ENCODE measurements around the gene ZNF185. TPM values are rescaled to one million over a fixed set of nuclear protein-coding genes. Genes with fewer than 3 reads are reported as not detected.

ZNF185 gene
- 2.3 and 2.6 TPM in 2 replicates for total RNA-seq
- long read RNA-seq, partial matches to known transcripts = 1 of 1 reads
- long read RNA-seq, other reads (novel, unspliced or antisense) = 0 of 1 reads

GRCh38 chrX:152897222-152898131 lies at the start of gene ZNF185:
TSS of gene ZNF185 (plus strand) at chrX:152898067. CDS start at chrX:152914490, 16,423 bp downstream.
- DNase-seq (ENCODE audit: low read depth, low spot score) = peak; percentile 16
- no peak for TF ChIP-seq CTCF (conservative IDR thresholded peaks at IDR 0.05)
- H3K9me3 Mint-ChIP-seq = no peaks in the 10 kb centered on the region
- no peak within 1 kb of the TSS for H3K27ac Mint-ChIP-seq (ENCODE audit: unreplicated experiment)
- peak within 1 kb of the TSS; percentile 36 for H3K4me3 Mint-ChIP-seq
- peaks cover 6% of the 10 kb centered on the region for H3K27me3 Mint-ChIP-seq (ENCODE audit: low read depth)
- H3K4me1 Mint-ChIP-seq = peaks cover 19% of the 10 kb centered on the region
- peaks cover 5% of the 10 kb centered on the region for H3K36me3 Mint-ChIP-seq (ENCODE audit: low read depth)

GRCh38 chrX:152850465-152850864 lies 47.4 kb upstream of the ZNF185 start:
- Mint-ChIP-seq H3K9me3 (no peaks in the 10 kb centered on the region), H3K36me3 (ENCODE audit: low read depth) (peaks cover 34% of the 10 kb centered on the region), H3K27me3 (ENCODE audit: low read depth) (no peaks in the 10 kb centered on the region), H3K27ac (ENCODE audit: unreplicated experiment) (no peak overlapping the region), H3K4me3 (no peak overlapping the region), H3K4me1 (no peaks in the 10 kb centered on the region)
- no peak for TF ChIP-seq CTCF (conservative IDR thresholded peaks at IDR 0.05)
- no peak for DNase-seq (ENCODE audit: low read depth, low spot score)

- H3K27ac Mint-ChIP-seq (ENCODE audit: unreplicated experiment) = no peak overlapping the region
- TF ChIP-seq CTCF (conservative IDR thresholded peaks at IDR 0.05) = no peak
- DNase-seq (ENCODE audit: low read depth, low spot score) = no peak
- H3K36me3 Mint-ChIP-seq (ENCODE audit: low read depth) = peaks cover 33% of the 10 kb centered on the region
- no peaks in the 10 kb centered on the region for H3K9me3 Mint-ChIP-seq
- no peak overlapping the region for H3K4me3 Mint-ChIP-seq
- H3K4me1 Mint-ChIP-seq = no peaks in the 10 kb centered on the region
- H3K27me3 Mint-ChIP-seq (ENCODE audit: low read depth) = no peaks in the 10 kb centered on the region
Measured at GRCh38 chrX:152853986-152854385, 43.9 kb upstream of the ZNF185 start.

GRCh38 chrX:152861116-152861515 lies 36.8 kb upstream of the ZNF185 start:
- Mint-ChIP-seq H3K4me1 (no peaks in the 10 kb centered on the region), H3K27ac (ENCODE audit: unreplicated experiment) (no peak overlapping the region), H3K9me3 (no peaks in the 10 kb centered on the region), H3K36me3 (ENCODE audit: low read depth) (peaks cover 22% of the 10 kb centered on the region), H3K27me3 (ENCODE audit: low read depth) (no peaks in the 10 kb centered on the region), H3K4me3 (no peak overlapping the region)
- no peak for DNase-seq (ENCODE audit: low read depth, low spot score)
- TF ChIP-seq CTCF (conservative IDR thresholded peaks at IDR 0.05) = no peak

- Mint-ChIP-seq H3K4me1 (no peaks in the 10 kb centered on the region), H3K27me3 (ENCODE audit: low read depth) (no peaks in the 10 kb centered on the region), H3K27ac (ENCODE audit: unreplicated experiment) (no peak overlapping the region), H3K9me3 (no peaks in the 10 kb centered on the region), H3K36me3 (ENCODE audit: low read depth) (peaks cover 22% of the 10 kb centered on the region), H3K4me3 (no peak overlapping the region)
- no peak for TF ChIP-seq CTCF (conservative IDR thresholded peaks at IDR 0.05)
- DNase-seq (ENCODE audit: low read depth, low spot score) = no peak
Measured at GRCh38 chrX:152861826-152862225, 36.0 kb upstream of the ZNF185 start.
